GM21528 (cell line): ENCODE data around the gene OR10G3.
"Not testable (repeated sequence)": the region's sequence is repeated elsewhere in the genome, so short reads cannot be mapped to it uniquely, and the experiment has no call there.

Experiments
- ATAC-seq: cut with Tn5 transposase; IDR thresholded peaks from one replicate; pipeline ENCODE4 v1.9.1; 2021; ENCODE audit warnings: mild to moderate bottlenecking, moderate library complexity; ENCODE audit not compliant: unreplicated experiment, low FRiP score

Gene OR10G3

GRCh38 chr14:21579976-21580375 lies at the start of gene OR10G3:
Gene OR10G3, minus strand, starts transcription at chr14:21580076. Its CDS starts 9,332 bp downstream, at chr14:21570744.
- no peak for ATAC-seq

GRCh38 chr14:21626491-21627230 lies 46.8 kb upstream of the OR10G3 start:
- ATAC-seq, result no peak

GRCh38 chr14:21617614-21618013 lies 37.7 kb upstream of the OR10G3 start:
- ATAC-seq, result no peak

GRCh38 chr14:21614240-21614639 lies 34.4 kb upstream of the OR10G3 start:
- no peak for ATAC-seq

- ATAC-seq, result no peak
Measured at GRCh38 chr14:21612324-21612723, 32.4 kb upstream of the OR10G3 start.

- ATAC-seq, result not testable (repeated sequence)
Measured at GRCh38 chr14:21602181-21602580, 22.3 kb upstream of the OR10G3 start.

- no peak for ATAC-seq
Measured at GRCh38 chr14:21589317-21589716, 9.4 kb upstream of the OR10G3 start.

- ATAC-seq, result no peak
Measured at GRCh38 chr14:21575661-21576060, 4.2 kb downstream of the OR10G3 start.

- ATAC-seq, result no peak
Measured at GRCh38 chr14:21572604-21573003, 7.3 kb downstream of the OR10G3 start.

- ATAC-seq, result no peak
Measured at GRCh38 chr14:21558703-21559170, 21.1 kb downstream of the OR10G3 start.

- ATAC-seq, result no peak
Measured at GRCh38 chr14:21557084-21557901, 22.6 kb downstream of the OR10G3 start.

- ATAC-seq, result no peak
Measured at GRCh38 chr14:21556378-21557083, 23.3 kb downstream of the OR10G3 start.

GRCh38 chr14:21553266-21553665 lies 26.6 kb downstream of the OR10G3 start:
- no peak for ATAC-seq

- not testable (repeated sequence) for ATAC-seq
Measured at GRCh38 chr14:21544588-21544987, 35.3 kb downstream of the OR10G3 start.

GRCh38 chr14:21543963-21544362 lies 35.9 kb downstream of the OR10G3 start:
- no peak for ATAC-seq

GRCh38 chr14:21543521-21543960 lies 36.3 kb downstream of the OR10G3 start:
- no peak for ATAC-seq

- no peak for ATAC-seq
Measured at GRCh38 chr14:21541413-21542074, 38.3 kb downstream of the OR10G3 start.

GRCh38 chr14:21539189-21539940 lies 40.5 kb downstream of the OR10G3 start:
- no peak for ATAC-seq

- no peak for ATAC-seq
Measured at GRCh38 chr14:21537090-21537424, 42.8 kb downstream of the OR10G3 start.
